Neural crest cell (in vitro differentiated cells): ENCODE measurements around the gene TOGARAM1. TPM values are rescaled to one million over a fixed set of nuclear protein-coding genes. Genes with fewer than 3 reads are reported as not detected.

Experiments used
- DNase-seq: peaks from one replicate; pipeline ENCODE4 v3.0.0; 2021; ENCODE audit warnings: low read depth, mixed read lengths, low spot score
- H3K27ac Mint-ChIP-seq: one replicate; pipeline ENCODE4 v1.8.0; 2021; ENCODE audit warnings: mild to moderate bottlenecking, mixed read lengths; ENCODE audit not compliant: unreplicated experiment
- H3K27me3 Mint-ChIP-seq: 2 replicates; pipeline ENCODE4 v1.8.0; 2021; ENCODE audit warnings: low read depth, mild to moderate bottlenecking, mixed read lengths
- H3K36me3 Mint-ChIP-seq: 2 replicates; pipeline ENCODE4 v1.8.0; 2021; ENCODE audit warnings: low read depth, mild to moderate bottlenecking, mixed read lengths
- H3K4me1 Mint-ChIP-seq: 2 replicates; pipeline ENCODE4 v1.8.0; 2021; ENCODE audit warnings: mixed read lengths
- H3K4me3 Mint-ChIP-seq: one replicate; pipeline ENCODE4 v1.8.0; 2021; ENCODE audit warnings: mild to moderate bottlenecking, mixed read lengths
- H3K9me3 Mint-ChIP-seq: 2 replicates; pipeline ENCODE4 v1.8.0; 2021; ENCODE audit warnings: mixed read lengths
- total RNA-seq: library from RNA; stranded (reverse); gene quantifications from 2 replicates; pipeline ENCODE4 v1.2.1, GENCODE V29; 2021
- TF ChIP-seq, protein P1 (sequence below): fragments of 200-600 bp; sonication (generic); conservative IDR thresholded peaks from 2 replicates; pipeline ENCODE4 v1.5.0; 2021; ENCODE audit warnings: antibody characterized with exemption, mild to moderate bottlenecking

TOGARAM1 gene
- total RNA-seq, 1 donor from 2014 or later, result 15.7 TPM

DNA sequence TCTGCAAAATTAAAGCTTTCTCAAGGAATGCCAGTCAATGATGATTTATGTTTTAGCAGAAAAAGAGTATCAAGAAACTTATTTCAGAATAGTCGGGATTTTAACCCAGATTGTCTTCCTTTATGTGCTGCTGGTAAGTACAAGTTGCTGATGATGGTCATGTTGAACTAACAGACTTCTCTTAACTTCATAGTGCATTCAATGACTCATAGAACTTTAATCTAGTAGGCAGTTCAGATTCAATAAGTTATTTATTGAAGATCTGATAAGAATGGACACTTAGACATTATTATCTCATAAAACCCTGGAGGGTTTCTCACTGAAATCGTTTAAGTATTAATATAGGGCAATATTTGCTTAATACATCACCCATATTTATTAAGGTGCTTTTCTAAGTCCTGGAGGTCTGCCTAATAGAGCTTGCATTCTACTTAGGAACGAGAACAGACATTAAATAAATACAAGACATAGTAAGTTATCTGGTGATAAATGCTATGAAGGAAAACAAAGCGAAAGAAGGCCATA lies 33.8 kb downstream of the TOGARAM1 start:
- Mint-ChIP-seq H3K4me1 (peaks cover 15% of the 10 kb centered on the region), H3K27ac (no peak overlapping the region), H3K27me3 (no peaks in the 10 kb centered on the region), H3K36me3 (peaks cover 21% of the 10 kb centered on the region), H3K4me3 (no peak overlapping the region), H3K9me3 (no peaks in the 10 kb centered on the region)
- TF ChIP-seq, protein P1, sequence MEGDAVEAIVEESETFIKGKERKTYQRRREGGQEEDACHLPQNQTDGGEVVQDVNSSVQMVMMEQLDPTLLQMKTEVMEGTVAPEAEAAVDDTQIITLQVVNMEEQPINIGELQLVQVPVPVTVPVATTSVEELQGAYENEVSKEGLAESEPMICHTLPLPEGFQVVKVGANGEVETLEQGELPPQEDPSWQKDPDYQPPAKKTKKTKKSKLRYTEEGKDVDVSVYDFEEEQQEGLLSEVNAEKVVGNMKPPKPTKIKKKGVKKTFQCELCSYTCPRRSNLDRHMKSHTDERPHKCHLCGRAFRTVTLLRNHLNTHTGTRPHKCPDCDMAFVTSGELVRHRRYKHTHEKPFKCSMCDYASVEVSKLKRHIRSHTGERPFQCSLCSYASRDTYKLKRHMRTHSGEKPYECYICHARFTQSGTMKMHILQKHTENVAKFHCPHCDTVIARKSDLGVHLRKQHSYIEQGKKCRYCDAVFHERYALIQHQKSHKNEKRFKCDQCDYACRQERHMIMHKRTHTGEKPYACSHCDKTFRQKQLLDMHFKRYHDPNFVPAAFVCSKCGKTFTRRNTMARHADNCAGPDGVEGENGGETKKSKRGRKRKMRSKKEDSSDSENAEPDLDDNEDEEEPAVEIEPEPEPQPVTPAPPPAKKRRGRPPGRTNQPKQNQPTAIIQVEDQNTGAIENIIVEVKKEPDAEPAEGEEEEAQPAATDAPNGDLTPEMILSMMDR, result no peak
- no peak for DNase-seq

DNA sequence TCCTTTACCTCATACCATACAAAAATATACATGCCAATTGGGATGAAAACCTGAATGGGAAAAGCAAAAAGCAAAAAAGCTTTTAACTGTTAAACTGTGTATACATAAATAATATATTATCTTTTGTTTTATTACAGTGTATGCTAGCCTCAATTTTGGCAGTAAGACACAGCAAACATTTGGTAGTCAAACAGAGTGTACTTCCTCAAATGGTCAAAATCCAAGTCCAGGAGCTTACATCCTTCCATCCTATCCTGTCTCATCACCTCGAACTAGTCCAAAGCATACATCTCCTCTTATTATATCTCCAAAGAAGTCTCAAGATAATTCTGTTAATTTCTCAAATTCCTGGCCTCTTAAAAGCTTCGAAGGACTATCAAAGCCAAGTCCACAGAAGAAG lies 41.9 kb downstream of the TOGARAM1 start:
- Mint-ChIP-seq H3K4me3 (no peak overlapping the region), H3K27ac (no peak overlapping the region), H3K27me3 (no peaks in the 10 kb centered on the region), H3K4me1 (no peaks in the 10 kb centered on the region), H3K9me3 (no peaks in the 10 kb centered on the region), H3K36me3 (peaks cover 9% of the 10 kb centered on the region)
- DNase-seq, result no peak
- TF ChIP-seq, protein P1, result no peak

DNA sequence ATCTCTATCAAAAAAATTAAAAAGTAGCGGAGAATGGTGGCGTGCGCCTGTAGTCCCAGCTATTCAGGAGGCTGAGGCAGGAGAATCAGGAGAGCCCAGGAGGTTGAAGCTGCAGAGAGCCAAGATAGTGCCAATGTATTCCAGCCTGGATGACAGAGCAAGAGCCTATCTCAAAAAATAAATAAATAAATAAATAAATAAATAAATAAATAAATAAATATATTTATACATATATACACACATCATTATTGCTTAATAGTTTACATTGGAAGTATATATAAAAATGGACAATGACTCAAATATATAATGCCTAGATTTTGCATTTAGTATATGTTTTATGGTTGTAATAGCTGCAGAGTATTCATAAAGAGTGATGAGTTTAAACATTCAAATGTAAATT lies 53.1 kb downstream of the TOGARAM1 start:
- Mint-ChIP-seq H3K27me3 (no peaks in the 10 kb centered on the region), H3K4me1 (no peaks in the 10 kb centered on the region), H3K9me3 (no peaks in the 10 kb centered on the region), H3K36me3 (peaks cover 11% of the 10 kb centered on the region), H3K4me3 (no peak overlapping the region), H3K27ac (no peak overlapping the region)
- TF ChIP-seq, protein P1, result no peak
- DNase-seq, result no peak

DNA sequence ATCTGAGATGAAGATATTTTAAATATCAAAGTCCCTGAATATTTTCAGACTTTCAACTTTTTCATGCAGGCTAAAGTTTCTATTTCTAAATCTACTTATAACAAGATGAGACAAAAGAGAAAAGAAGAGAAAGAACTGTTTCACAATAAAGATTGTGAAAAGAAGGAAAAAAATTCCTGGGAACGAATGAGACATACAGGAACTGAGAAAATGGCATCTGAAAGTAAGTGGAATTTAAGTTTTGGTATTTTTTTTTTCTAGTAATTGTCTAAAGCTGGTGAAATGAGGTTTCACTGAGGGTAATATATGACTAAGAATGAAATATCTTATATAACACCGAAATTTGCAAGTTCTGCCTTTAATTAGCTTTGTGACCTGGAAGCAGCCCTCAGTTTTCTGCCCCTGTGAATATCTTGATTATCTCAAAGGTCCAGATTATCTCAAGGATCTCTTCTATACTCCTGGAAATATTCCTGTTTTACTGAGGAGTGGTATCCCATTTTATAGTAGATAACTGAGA lies 66.2 kb downstream of the TOGARAM1 start:
- Mint-ChIP-seq H3K9me3 (no peaks in the 10 kb centered on the region), H3K36me3 (no peaks in the 10 kb centered on the region), H3K4me1 (no peaks in the 10 kb centered on the region), H3K27ac (no peak overlapping the region), H3K27me3 (no peaks in the 10 kb centered on the region), H3K4me3 (no peak overlapping the region)
- DNase-seq, result no peak
- TF ChIP-seq, protein P1, result no peak

DNA sequence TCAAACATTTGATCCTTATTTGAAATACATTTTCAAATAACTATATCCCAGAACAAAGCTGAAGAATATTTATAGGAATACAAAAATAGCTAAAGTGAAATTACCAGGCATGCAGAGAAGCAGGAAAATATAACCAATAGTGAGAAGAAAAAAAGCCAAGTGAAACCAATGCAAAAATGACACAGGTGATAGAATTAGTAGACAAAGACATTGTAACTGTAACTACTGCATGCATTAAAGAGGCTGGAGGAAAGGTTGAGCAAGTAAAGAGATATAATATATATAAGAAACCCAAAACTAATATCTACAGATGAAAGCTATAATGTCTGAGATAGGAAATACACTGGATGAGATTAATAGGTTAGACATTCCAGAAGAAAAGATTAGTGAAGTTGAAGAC lies 72.7 kb downstream of the TOGARAM1 start:
- H3K9me3 Mint-ChIP-seq, result peaks cover 3% of the 10 kb centered on the region
- no peak overlapping the region for H3K4me3 Mint-ChIP-seq
- no peak for DNase-seq
- no peaks in the 10 kb centered on the region for H3K27me3 Mint-ChIP-seq
- no peaks in the 10 kb centered on the region for H3K4me1 Mint-ChIP-seq
- H3K27ac Mint-ChIP-seq, result no peak overlapping the region
- TF ChIP-seq, protein P1, result no peak
- H3K36me3 Mint-ChIP-seq, result peaks cover 42% of the 10 kb centered on the region
